Measurements from ENCODE around the gene FOXRED1.
A peak's percentile ranks its signal among the peaks of the same experiment; 100 is the strongest.
"Not testable (repeated sequence)": the region's sequence is repeated elsewhere in the genome, so short reads cannot be mapped to it uniquely, and the experiment has no call there.

FOXRED1 gene

DNA sequence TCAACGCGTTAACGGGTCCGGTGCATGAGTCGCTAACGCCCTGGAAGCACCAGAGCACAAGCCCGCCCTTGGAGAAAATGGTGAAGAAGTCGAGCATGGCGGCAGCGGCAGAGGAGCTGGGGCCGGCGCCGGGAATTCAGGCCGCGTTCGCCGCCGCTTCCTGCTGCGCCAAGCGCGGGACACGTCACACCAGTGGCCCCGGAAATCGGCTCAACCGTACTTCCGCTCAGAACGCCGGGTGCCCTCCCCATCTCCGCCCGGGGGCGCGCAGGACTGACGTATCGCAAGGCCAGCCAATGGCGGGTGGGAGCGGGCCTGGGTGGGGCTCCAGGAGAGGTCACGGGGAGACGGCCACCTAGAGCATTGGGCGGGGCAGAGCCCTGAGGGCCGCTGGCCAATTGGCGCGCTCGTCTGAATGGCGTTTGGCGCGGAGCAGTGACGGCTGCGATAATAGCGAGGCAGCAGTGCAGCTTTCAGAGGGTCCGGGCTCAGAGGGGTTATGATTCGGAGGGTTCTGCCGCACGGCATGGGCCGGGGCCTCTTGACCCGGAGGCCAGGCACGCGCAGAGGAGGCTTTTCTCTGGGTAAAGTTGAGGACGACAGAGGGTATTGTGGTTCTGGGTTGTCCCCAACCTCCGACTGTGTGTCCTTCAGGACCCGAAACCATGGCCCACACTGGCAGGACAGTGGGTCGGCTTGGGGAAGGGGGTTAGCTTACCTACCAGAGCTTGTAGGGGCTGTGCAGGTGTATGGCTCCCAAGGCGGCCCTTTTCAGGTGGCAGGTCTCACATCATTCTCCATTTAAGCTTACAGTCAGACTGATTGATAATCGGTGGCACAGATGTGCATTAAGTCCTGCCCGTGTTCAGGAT lies at the start of gene FOXRED1, which contains the start of gene SRPRA:
TSS of gene FOXRED1 (plus strand) at position 447 of the 872 bp plus-strand sequence. CDS start at position 500, 53 bp downstream.
TSS of gene SRPRA (minus strand) at position 188 of the 872 bp plus-strand sequence. CDS start at position 97, 91 bp downstream.
- no peak for FAIRE-seq
- TF ChIP-seq POLR2A (IDR thresholded peaks at IDR 0.05; ENCODE audit: low read depth, low read length): peak; percentile 71
- DNase-seq (ENCODE audit: insufficient read length, low spot score): peak; percentile 93

DNA sequence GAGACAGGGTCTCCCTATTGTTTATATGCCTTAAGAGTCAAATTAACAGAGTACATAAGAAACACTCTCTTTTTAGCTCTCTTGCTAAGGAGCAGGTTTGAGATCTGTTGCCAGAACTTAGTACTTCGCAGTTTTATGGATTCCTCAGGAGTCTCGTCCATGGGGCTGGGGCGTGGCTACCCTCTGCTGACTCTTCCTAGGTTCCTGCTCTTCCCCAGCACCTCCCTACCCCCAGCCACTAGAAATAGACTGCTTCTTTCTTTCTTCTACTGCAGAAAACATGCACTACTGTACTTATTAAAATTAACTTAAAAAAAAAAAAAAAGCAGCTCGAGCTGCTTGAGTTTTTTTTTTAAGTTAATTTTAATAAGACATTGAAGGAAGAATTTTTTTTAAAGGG lies 49.4 kb upstream of the FOXRED1 start:
- TF ChIP-seq POLR2A (IDR thresholded peaks at IDR 0.05; ENCODE audit: low read depth, low read length): no peak
- FAIRE-seq: no peak
- DNase-seq (ENCODE audit: insufficient read length, low spot score): no peak

DNA sequence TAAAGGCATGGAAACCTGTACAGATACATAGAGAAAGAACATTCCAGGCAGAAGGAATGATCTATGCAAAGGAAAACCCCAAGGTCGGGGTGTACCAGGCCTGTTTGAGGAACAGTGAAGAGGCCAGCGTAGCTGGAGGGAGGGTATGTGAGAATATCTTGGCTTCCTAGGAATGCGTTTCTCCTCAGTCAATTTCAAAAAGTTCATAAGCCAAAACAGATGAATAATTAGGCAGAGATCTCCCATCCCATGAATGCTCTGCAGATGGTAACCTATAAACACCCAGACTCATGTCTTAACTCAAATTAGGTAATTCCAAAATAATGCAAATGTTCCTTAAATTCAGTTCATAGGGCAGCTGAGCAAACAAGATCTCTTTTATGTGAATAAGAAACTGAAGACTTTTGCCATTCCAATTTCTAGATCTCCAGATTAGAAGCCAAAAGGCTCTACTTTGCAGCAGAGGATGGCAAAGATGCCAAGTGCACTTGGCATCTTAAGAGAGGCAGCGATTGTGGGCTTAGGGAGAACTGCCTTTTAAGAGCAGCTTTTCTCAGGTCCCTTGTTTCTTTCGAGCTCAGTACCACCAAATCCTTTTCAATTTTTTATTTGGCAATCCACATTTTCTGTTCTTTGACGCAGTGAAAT lies 44.2 kb upstream of the FOXRED1 start:
- no peak for TF ChIP-seq POLR2A (IDR thresholded peaks at IDR 0.05; ENCODE audit: low read depth, low read length)
- FAIRE-seq (no peak), DNase-seq (ENCODE audit: insufficient read length, low spot score) (no peak)

DNA sequence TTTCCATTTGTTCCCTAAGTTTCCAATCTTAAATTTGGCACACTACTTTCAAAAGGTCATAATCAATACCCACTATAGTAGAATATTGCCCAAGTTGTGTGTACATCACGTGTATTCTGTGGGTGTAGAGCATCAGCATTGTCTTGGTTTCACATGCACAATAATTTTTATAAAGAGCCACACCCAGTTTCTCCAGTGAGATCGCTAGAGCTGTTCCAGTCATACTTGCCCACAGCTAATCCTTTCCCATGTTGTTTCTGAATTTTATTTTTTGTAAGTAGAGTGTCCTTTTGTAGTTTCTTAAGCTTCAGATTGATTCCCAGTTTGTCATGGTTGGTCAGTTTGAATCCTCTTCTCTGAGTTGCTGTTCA lies 43.7 kb upstream of the FOXRED1 start:
- TF ChIP-seq POLR2A (IDR thresholded peaks at IDR 0.05; ENCODE audit: low read depth, low read length): no peak
- DNase-seq (ENCODE audit: insufficient read length, low spot score): no peak
- no peak for FAIRE-seq

DNA sequence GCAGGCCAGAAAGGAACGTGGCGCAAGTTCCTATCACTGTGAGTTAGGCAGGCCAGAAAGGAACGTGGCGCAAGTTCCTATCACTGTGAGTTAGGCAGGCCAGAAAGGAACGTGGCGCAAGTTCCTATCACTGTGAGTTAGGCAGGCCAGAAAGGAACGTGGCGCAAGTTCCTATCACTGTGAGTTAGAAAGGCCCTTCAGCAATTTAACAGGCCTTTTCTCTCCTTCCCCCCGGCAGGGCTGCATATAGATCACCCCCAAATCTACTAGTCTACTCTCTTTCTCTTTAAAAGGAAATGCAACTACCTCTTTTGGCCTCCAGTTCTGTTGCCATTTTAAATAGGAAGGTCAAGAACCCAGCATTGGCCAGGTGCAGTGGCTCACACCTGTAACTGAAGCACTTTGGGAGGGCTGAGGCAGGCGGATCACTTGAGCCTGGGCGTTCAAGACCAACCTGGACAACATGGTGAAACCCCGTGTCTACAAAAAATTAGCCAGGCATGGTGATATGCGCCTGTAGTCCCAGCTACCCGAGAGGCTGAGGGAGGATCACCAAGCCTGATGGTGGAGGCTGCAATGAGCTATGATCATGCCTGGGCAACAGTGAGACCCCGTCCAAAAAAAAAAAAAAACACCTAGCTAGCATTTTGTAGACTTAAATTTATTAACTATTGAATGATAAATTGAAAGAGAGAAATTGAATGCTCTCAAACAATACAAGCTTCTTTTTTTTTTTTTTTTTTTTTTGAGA lies 42.4 kb upstream of the FOXRED1 start:
- DNase-seq (ENCODE audit: insufficient read length, low spot score): no peak
- no peak for TF ChIP-seq POLR2A (IDR thresholded peaks at IDR 0.05; ENCODE audit: low read depth, low read length)
- no peak for FAIRE-seq

DNA sequence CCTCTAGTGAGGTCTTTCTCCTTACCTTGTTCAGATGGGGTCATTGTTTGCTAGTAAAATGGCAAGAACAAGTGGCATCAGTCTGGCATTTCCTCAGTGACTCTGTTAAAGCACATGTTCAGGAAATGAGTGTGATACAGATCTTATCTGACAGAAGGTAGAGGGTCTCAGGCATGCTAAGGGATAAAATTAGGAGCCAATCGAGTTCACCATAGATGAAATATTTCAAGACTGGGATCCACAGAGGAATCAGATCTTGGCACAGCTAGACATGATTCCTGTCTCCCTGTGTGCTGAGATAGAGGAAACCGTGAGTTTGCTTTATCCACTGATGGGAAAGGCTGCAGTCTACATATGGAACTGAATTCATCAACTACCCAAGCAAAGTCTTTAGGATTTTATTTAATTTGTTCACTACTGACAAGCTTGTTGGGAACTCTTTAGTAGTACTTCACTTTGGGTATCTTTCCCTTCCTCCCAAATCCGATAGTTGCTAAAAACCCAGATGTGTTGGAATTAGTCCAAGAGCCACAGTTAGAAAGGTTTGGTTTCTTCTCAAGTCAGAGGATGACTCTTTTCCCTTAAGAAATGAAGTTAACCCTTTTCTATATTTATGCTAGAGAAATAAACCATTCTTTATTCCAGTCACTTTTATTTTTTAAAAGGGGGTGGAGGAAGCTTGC lies 39.0 kb upstream of the FOXRED1 start:
- DNase-seq (ENCODE audit: insufficient read length, low spot score): no peak
- TF ChIP-seq POLR2A (IDR thresholded peaks at IDR 0.05; ENCODE audit: low read depth, low read length): no peak
- FAIRE-seq: no peak

DNA sequence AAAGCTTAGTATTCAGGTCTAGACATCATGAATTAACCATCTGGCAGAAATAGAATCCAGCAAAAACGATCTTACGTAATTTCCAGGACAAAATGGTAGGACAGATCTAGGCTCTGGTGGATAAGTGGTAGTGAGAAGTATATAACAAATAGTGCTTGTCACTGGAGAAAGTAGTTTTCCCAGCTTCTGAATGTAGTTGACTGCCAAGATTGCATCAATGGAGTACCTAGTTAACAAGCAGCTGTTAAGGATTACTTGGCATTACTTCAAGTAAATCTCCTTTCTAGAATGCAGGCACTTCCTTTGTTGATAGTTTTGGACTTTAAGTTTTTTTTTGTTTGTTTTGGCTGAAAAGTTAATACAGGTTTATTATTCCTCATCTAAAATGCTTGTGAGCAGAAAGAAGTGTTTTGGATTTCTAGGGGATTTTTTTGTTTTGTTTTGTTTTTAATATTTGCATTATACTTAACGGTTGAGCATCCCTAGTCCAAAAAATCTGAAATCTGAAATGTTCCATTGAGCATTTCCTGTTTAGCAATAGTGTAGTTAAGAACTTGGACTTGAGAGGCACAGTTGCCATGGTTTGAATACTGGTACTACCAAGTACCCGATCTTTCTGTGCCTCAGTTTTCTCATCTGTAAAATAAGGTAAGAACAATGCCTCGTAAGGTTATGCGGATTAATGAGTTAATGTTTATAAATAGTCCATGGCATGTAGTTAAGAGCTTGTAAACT lies 37.1 kb upstream of the FOXRED1 start:
- no peak for TF ChIP-seq POLR2A (IDR thresholded peaks at IDR 0.05; ENCODE audit: low read depth, low read length)
- no peak for DNase-seq (ENCODE audit: insufficient read length, low spot score)
- no peak for FAIRE-seq

DNA sequence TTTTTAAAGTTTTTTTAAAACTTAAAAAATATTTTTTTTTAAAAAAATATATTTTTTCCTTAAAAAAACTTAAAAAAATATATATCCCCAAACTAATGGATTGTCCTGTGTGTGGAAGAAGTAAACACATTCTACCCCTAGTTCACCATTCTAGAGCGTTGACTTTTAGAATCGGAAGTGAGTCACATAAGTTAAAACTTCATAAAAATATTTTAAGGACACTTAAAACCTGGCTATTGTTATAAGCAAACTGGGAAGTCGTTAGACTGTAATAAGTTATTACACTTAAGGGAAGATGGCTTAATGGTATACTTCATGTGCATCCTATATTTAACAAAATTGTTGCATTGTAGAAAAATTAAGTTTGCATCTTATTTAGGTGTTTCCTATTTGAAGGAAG lies 36.3 kb upstream of the FOXRED1 start:
- DNase-seq (ENCODE audit: insufficient read length, low spot score) (no peak), FAIRE-seq (no peak)
- TF ChIP-seq POLR2A (IDR thresholded peaks at IDR 0.05; ENCODE audit: low read depth, low read length): no peak

DNA sequence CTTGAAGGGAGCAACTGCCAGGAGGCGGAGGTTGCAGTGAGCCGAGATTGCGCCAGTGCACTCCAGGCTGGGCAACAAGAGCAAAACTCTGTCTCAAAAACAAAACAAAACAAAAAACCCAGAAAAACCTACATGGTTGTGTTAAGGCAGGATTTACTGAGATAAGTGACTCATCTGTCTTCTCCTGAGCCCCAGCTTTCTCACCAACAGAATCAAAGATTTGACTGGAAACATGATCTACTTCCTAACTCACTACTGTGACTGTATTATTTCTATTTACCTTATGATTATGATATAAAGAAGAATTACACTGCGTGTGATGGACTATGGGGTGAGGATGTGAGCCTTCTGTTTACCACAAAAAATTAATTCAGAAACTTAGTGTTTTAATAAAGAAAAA lies 35.6 kb upstream of the FOXRED1 start:
- FAIRE-seq (no peak), DNase-seq (ENCODE audit: insufficient read length, low spot score) (no peak)
- TF ChIP-seq POLR2A (IDR thresholded peaks at IDR 0.05; ENCODE audit: low read depth, low read length): no peak

DNA sequence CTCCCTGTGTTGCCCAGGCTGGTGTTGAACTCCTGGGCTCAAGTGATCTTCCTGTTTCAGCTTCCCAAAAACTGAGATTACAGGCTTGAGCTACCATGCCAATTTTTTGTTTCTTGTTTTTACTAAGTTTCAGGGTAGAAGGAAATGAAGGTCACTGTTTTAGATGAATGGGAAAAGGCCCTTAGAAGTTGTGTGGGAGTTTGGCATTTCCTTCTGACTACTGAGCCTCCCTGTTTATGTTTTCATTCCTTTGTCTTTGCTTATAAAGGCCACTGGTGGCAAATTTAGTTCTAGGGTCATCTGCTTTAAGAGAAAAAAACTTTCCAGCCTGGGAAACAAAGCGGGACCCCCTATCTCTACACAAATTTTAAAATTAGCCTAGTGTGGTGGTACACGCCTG lies 22.3 kb upstream of the FOXRED1 start:
- no peak for DNase-seq (ENCODE audit: insufficient read length, low spot score)
- FAIRE-seq: no peak
- TF ChIP-seq POLR2A (IDR thresholded peaks at IDR 0.05; ENCODE audit: low read depth, low read length): no peak

DNA sequence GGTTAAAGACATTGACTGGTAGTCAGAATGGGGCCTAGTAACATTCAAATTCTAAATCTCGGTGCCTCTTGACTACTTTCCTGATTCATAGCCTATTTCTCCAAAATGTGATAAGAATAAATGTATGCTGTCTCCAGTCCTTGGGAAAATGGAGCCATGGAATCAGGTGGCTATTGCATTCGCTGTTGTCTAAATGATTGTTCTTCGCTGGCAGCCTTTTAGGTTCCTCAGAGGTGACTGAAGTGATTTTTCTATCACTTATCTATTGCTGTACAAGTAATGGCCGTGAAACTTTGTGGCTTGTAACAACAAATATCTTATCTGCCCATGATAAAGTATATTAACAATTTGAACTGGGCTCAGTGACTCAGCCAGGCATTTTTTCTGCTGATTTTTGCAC lies 15.7 kb upstream of the FOXRED1 start:
- no peak for TF ChIP-seq POLR2A (IDR thresholded peaks at IDR 0.05; ENCODE audit: low read depth, low read length)
- DNase-seq (ENCODE audit: insufficient read length, low spot score): no peak
- no peak for FAIRE-seq

DNA sequence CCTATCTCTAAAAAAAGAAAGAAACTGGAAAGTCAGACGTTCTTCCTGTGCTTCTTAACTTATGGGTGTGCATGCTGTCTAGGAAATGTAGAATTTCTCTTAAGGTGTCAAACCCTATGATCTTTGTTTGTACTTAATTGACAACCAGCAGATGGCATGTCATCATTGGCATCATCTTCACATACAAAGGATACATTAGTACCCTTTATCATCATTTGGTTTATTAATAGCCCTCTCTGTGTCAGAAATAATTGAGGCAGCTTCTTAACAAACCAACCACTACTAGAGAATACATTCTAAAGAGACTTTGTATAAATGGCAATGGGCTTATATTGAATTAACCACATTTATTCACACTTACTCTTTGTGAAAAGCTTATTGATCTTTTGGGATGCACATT lies 14.1 kb upstream of the FOXRED1 start:
- no peak for TF ChIP-seq POLR2A (IDR thresholded peaks at IDR 0.05; ENCODE audit: low read depth, low read length)
- FAIRE-seq (no peak), DNase-seq (ENCODE audit: insufficient read length, low spot score) (no peak)

DNA sequence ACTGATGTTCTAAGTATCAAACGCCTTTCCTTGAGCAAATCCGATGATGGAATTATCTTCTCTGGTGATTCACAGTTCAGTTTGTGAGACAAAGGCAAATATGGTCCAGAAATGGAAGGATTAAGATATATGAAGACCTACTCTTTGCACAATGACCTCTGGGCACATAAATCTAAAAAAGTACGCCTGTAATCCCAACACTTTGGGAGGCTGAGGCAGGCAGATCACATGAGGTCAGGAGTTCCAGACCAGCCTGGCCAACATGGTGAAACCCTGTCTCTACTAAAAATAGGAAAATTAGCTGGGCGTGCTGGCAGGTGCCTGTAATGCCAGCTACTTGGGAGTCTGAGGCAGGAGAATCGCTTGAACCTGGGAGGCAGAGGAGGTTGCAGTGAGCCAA lies 13.4 kb upstream of the FOXRED1 start:
- DNase-seq (ENCODE audit: insufficient read length, low spot score); FAIRE-seq: not testable (repeated sequence)

Measured in H54 (cell line).